Smooth muscle cell (in vitro differentiated cells): ENCODE results near the gene CYP2F1. TPM values are rescaled to one million over a fixed set of nuclear protein-coding genes. Genes with fewer than 3 reads are reported as not detected.

ENCODE experiments used
- DNase-seq: peaks from one replicate; lab custom pipeline; 2025; ENCODE audit not compliant: unreplicated experiment; lab: John Stamatoyannopoulos, UW
- H2AFZ ChIP-seq: fragments of 200-600 bp; sonication (generic); 2 replicates; pipeline ENCODE4 v1.6.0; 2016; ENCODE audit warnings: antibody characterized with exemption, low read depth, mild to moderate bottlenecking
- H3F3A ChIP-seq: fragments of 200-600 bp; sonication (generic); 2 replicates; pipeline ENCODE4 v1.6.0; 2017; ENCODE audit warnings: antibody characterized with exemption, low read depth
- H3K27ac ChIP-seq: fragments of 200-600 bp; sonication (generic); 2 replicates; pipeline ENCODE4 v1.5.1; 2016; ENCODE audit warnings: low read depth, mild to moderate bottlenecking
- H3K27me3 ChIP-seq: fragments of 200-600 bp; sonication (generic); 2 replicates; pipeline ENCODE4 v1.6.1; 2016; ENCODE audit warnings: low read depth, mild to moderate bottlenecking
- H3K36me3 ChIP-seq: fragments of 200-600 bp; sonication (generic); 2 replicates; pipeline ENCODE4 v1.5.1; 2016; ENCODE audit warnings: low read depth
- H3K4me1 ChIP-seq: fragments of 200-600 bp; sonication (generic); 2 replicates; pipeline ENCODE4 v1.5.1; 2016; ENCODE audit warnings: low read depth
- H3K4me2 ChIP-seq: fragments of 200-600 bp; sonication (generic); 2 replicates; pipeline ENCODE4 v1.6.0; 2016; ENCODE audit warnings: mild to moderate bottlenecking
- H3K4me3 ChIP-seq: fragments of 200-600 bp; sonication (generic); 2 replicates; pipeline ENCODE4 v1.5.1; 2016; ENCODE audit warnings: mild to moderate bottlenecking
- H3K79me2 ChIP-seq: fragments of 200-600 bp; sonication (generic); 2 replicates; pipeline ENCODE4 v1.6.0; 2016; ENCODE audit warnings: low read depth, mild to moderate bottlenecking
- H3K9ac ChIP-seq: fragments of 200-600 bp; sonication (generic); 2 replicates; pipeline ENCODE4 v1.6.0; 2016; ENCODE audit warnings: low read depth
- H3K9me3 ChIP-seq: fragments of 200-600 bp; sonication (generic); replicated peaks from 2 replicates; pipeline ENCODE4 v1.5.1; 2016; ENCODE audit warnings: low read depth
- H4K20me1 ChIP-seq: fragments of 200-600 bp; sonication (generic); 2 replicates; pipeline ENCODE4 v1.6.0; 2016; ENCODE audit warnings: low read depth
- WGBS: methylation state at CpG from one replicate; pipeline ENCODE4 v1.1.7; 2016; ENCODE audit warnings: low lambda C conversion rate; 5-methylcytosine and 5-hydroxymethylcytosine counted together
- polyA plus RNA-seq: library from polyadenylated mRNA; unstranded; fragments of >200 nt; fragmentation: Nextera tagmentation; extraction: Ambion mirVana; gene quantifications from 2 replicates; pipeline ENCODE4 v1.2.1, GENCODE V29; 2016
- total RNA-seq: library from RNA; depleted of rRNA; stranded (reverse); fragments of >200 nt; gene quantifications from 2 replicates; pipeline ENCODE4 v1.2.3, GENCODE V29; 2014
- TF ChIP-seq, protein P1 (sequence below): fragments of 200-600 bp; sonication (generic); IDR thresholded peaks from 2 replicates; pipeline ENCODE4 v1.5.1; 2017; ENCODE audit warnings: borderline replicate concordance, mild to moderate bottlenecking, antibody characterized with exemption; ENCODE audit not compliant: insufficient read depth, poor library complexity, severe bottlenecking

Gene CYP2F1
- total and polyA plus RNA-seq, 2 experiments from 2014 or later: not detected

DNA sequence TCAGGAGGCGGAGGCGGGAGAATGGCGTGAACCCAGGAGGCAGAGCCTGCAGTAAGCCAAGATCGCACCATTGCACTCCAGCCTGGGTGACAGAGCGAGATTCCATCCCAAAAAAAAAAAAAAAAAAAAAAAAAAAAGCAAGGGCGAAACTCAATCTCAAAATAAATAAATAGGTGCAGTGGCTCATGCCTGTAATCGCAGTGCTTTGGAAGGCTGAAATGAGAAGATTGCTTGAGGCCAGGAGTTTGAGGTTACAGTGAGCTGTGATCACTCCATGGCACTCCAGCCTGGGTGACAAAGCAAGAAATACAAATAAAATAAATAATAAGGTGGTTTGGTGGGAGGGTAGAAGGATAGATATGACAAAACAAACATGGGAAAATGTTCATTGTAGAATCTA lies 39.8 kb downstream of the CYP2F1 start:
- Histone ChIP-seq H3K4me1 (no peaks in the 10 kb centered on the region), H3F3A (peaks cover 2% of the 10 kb centered on the region), H4K20me1 (no peaks in the 10 kb centered on the region), H3K27ac (no peak overlapping the region), H3K79me2 (no peaks in the 10 kb centered on the region), H3K4me2 (no peak overlapping the region), H3K9me3 (no peaks in the 10 kb centered on the region), H3K4me3 (no peak overlapping the region), H3K36me3 (no peaks in the 10 kb centered on the region), H3K9ac (no peak overlapping the region), H2AFZ (no peak overlapping the region), H3K27me3 (no peaks in the 10 kb centered on the region)
- TF ChIP-seq, protein P1, sequence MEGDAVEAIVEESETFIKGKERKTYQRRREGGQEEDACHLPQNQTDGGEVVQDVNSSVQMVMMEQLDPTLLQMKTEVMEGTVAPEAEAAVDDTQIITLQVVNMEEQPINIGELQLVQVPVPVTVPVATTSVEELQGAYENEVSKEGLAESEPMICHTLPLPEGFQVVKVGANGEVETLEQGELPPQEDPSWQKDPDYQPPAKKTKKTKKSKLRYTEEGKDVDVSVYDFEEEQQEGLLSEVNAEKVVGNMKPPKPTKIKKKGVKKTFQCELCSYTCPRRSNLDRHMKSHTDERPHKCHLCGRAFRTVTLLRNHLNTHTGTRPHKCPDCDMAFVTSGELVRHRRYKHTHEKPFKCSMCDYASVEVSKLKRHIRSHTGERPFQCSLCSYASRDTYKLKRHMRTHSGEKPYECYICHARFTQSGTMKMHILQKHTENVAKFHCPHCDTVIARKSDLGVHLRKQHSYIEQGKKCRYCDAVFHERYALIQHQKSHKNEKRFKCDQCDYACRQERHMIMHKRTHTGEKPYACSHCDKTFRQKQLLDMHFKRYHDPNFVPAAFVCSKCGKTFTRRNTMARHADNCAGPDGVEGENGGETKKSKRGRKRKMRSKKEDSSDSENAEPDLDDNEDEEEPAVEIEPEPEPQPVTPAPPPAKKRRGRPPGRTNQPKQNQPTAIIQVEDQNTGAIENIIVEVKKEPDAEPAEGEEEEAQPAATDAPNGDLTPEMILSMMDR: no peak
- no peak for DNase-seq
- WGBS: 90% methylated on average over 7 of the region's 7 CpGs

DNA sequence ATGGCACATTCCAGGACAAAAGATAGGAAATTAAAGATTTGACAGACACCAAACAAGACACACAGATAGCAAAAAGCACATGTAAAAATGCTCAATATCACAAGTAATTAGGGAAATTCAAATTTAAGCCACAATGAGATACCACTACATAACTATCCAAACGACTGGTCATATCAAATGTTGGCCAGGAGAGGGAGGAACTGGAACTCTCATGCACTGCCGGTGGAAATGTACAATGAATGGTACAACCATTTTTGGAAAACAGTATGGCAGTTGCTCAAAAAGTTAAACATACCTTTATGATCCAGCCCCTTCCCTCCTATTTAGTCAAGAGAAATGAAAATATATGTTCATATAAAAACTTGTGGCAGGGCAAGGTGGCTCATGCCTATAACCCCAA lies 42.0 kb downstream of the CYP2F1 start:
- Histone ChIP-seq H3K36me3 (no peaks in the 10 kb centered on the region), H3K9ac (no peak overlapping the region), H3F3A (peaks cover 4% of the 10 kb centered on the region), H3K79me2 (no peaks in the 10 kb centered on the region), H3K27ac (no peak overlapping the region), H2AFZ (no peak overlapping the region), H3K27me3 (no peaks in the 10 kb centered on the region), H3K4me2 (no peak overlapping the region), H3K4me1 (no peaks in the 10 kb centered on the region), H3K4me3 (no peak overlapping the region), H4K20me1 (no peaks in the 10 kb centered on the region), H3K9me3 (no peaks in the 10 kb centered on the region)
- 93% methylated on average over 2 of the region's 2 CpGs for WGBS
- TF ChIP-seq, protein P1: no peak
- DNase-seq: no peak

DNA sequence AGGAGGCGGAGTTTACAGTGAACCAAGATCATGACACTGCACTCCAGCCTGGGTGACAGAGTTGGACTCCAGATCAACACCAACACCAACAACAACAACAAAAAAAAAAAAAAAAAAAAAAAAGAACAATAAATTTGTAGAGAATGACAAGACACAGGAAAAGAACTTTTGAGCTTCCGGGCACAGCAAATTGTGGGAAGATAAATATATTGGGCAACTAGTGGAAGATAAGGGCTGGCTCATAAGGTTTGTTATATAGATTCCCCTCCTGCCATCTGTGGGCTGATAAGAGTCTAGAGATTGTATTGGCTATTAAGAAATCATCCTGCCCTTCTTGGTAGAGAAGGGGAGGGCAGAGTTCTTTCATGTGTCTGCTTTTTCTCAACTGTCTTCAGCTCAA lies 45.6 kb downstream of the CYP2F1 start:
- H3K36me3 ChIP-seq: no peaks in the 10 kb centered on the region
- no peaks in the 10 kb centered on the region for H4K20me1 ChIP-seq
- H2AFZ ChIP-seq: no peak overlapping the region
- no peak overlapping the region for H3K27ac ChIP-seq
- TF ChIP-seq, protein P1: no peak
- H3K9me3 ChIP-seq: no peaks in the 10 kb centered on the region
- no peak overlapping the region for H3K4me2 ChIP-seq
- H3K9ac ChIP-seq: no peak overlapping the region
- no peaks in the 10 kb centered on the region for H3K79me2 ChIP-seq
- no peaks in the 10 kb centered on the region for H3K4me1 ChIP-seq
- peaks cover 4% of the 10 kb centered on the region for H3F3A ChIP-seq
- H3K27me3 ChIP-seq: no peaks in the 10 kb centered on the region
- no peak for DNase-seq
- WGBS: 62% methylated on average over 2 of the region's 2 CpGs
- no peak overlapping the region for H3K4me3 ChIP-seq

DNA sequence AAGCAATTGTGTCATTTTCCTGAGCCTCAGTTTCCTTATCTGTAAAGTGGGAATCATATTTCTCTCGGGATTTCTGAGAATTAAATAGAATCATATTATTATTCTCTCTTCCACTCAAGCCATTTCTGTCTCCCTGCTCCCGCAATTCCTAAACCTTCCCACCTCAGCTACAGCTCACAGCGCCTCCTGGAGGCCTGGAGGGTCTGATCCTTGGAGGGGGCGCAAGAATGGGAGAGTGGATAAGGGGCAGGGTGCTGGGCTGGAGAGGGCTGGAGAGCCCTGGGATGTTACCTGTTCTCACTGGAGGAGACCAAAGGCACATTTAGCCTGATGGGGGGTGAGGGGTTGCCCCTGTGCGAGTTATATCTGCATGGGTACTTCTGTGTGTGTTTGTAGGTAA lies 47.7 kb downstream of the CYP2F1 start:
- no peak overlapping the region for H3K9ac ChIP-seq
- 93% methylated on average over 5 of the region's 5 CpGs for WGBS

More for the DNA sequence above, 47.7 kb downstream of the CYP2F1 start:
- H2AFZ ChIP-seq: no peak overlapping the region
- no peaks in the 10 kb centered on the region for H3K36me3 ChIP-seq
- H3K4me1 ChIP-seq: no peaks in the 10 kb centered on the region
- H3K9me3 ChIP-seq: no peaks in the 10 kb centered on the region
- no peak for DNase-seq
- TF ChIP-seq, protein P1: no peak
- no peak overlapping the region for H3K4me2 ChIP-seq
- H3F3A ChIP-seq: peaks cover 4% of the 10 kb centered on the region
- no peaks in the 10 kb centered on the region for H3K27me3 ChIP-seq
- H3K79me2 ChIP-seq: no peaks in the 10 kb centered on the region
- H3K4me3 ChIP-seq: no peak overlapping the region
- H3K27ac ChIP-seq: no peak overlapping the region
- H4K20me1 ChIP-seq: no peaks in the 10 kb centered on the region
